Measurements from ENCODE around the gene BMPER. TPM values are rescaled to one million over a fixed set of nuclear protein-coding genes. Genes with fewer than 3 reads are reported as not detected.

The BMPER gene
- total and polyA plus RNA-seq, 8 donors, result 0.14 to 1.6 (median 0.46) TPM

GRCh38 chr7:33869176-33869575 lies 36.2 kb upstream of the BMPER start:
- ATAC-seq (no peak), DNase-seq (no peak), FAIRE-seq (no peak)
- no peaks in the 10 kb centered on the region for H3K4me1 ChIP-seq
- no peak overlapping the region for H3K27ac ChIP-seq
- intact Hi-C loops (cut with DNase I), result no loop called here
- H3K9me3 ChIP-seq, result no peaks in the 10 kb centered on the region
- no peaks in the 10 kb centered on the region for H3K36me3 ChIP-seq
- H3K4me3 ChIP-seq, result no peak overlapping the region
- 65 to 77% methylated on average over 5 of the region's 5 CpGs for WGBS, 2 donors
- no peaks in the 10 kb centered on the region for H3K27me3 ChIP-seq
- no peak for TF ChIP-seq CTCF (IDR thresholded peaks at IDR 0.05)

- no peak for DNase-seq
- no peaks in the 10 kb centered on the region for H3K9me3 ChIP-seq
- TF ChIP-seq CTCF (IDR thresholded peaks at IDR 0.05), result no peak
- no peaks in the 10 kb centered on the region for H3K27me3 ChIP-seq
- no peak overlapping the region for H3K27ac ChIP-seq
- H3K4me3 ChIP-seq, result no peak overlapping the region
- no peak for ATAC-seq
- H3K36me3 ChIP-seq, result no peaks in the 10 kb centered on the region
- intact Hi-C loops (cut with DNase I), result no loop called here
- no peaks in the 10 kb centered on the region for H3K4me1 ChIP-seq
- no peak for FAIRE-seq
- 80 to 90% methylated on average over 3 of the region's 3 CpGs for WGBS, 2 donors
Observed at GRCh38 chr7:33870120-33870519, 35.2 kb upstream of the BMPER start.

DNA sequence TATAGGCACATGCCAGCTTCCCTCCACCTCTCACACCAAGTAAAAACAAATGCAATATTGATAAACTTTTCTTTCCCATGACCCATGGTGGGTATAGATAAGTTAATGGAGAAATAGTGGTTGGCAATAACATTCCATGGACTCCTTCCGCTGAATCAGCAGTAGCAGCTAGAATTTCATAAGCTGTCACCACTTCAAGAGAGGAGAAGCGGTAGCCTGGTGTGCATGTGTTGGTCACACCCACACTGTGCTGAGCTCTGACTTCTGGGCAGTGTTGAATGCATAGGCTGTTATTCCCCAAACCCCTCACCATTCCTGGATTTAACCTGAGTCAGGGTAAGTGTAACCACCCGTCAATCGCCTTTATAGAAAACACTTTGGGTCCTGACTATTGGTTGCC lies 32.5 kb upstream of the BMPER start:
- no peak overlapping the region for H3K4me3 ChIP-seq
- no peaks in the 10 kb centered on the region for H3K36me3 ChIP-seq
- no peak overlapping the region for H3K27ac ChIP-seq
- intact Hi-C loops (cut with DNase I), result no loop called here
- no peak for TF ChIP-seq CTCF (IDR thresholded peaks at IDR 0.05)
- no peaks in the 10 kb centered on the region for H3K4me1 ChIP-seq
- no peaks in the 10 kb centered on the region for H3K27me3 ChIP-seq
- DNase-seq (no peak), FAIRE-seq (no peak), ATAC-seq (no peak)
- 66 to 70% methylated on average over 4 of the region's 4 CpGs for WGBS, 2 donors
- H3K9me3 ChIP-seq, result no peaks in the 10 kb centered on the region

DNA sequence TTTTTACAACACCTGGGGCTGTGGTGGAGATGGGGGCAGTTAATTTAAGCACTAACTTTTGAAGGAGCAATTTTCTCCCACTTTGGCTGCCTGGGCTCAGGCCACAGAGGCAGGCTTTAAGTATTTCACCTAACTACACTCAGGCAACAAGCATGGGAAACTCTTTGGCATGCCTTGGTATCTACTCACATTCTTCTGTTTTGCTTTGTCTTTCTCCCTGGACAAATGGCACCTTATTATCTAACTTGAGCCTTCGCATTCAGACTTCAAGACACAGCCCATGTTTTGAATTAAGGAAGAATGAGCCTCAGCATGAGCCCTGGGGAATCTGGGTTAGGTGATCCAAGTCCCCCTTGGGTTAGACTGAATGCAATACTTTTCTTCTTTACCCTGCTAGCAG lies 31.8 kb upstream of the BMPER start:
- no peak overlapping the region for H3K4me3 ChIP-seq
- intact Hi-C loops (cut with DNase I), result no loop called here
- no peak for FAIRE-seq
- H3K27me3 ChIP-seq, result no peaks in the 10 kb centered on the region
- no peak for TF ChIP-seq CTCF (IDR thresholded peaks at IDR 0.05)
- 81 to 92% methylated on average over 1 of the region's 1 CpG for WGBS, 2 donors
- no peak for ATAC-seq
- no peak for DNase-seq
- H3K9me3 ChIP-seq, result no peaks in the 10 kb centered on the region
- H3K4me1 ChIP-seq, result no peaks in the 10 kb centered on the region
- no peaks in the 10 kb centered on the region for H3K36me3 ChIP-seq
- no peak overlapping the region for H3K27ac ChIP-seq

DNA sequence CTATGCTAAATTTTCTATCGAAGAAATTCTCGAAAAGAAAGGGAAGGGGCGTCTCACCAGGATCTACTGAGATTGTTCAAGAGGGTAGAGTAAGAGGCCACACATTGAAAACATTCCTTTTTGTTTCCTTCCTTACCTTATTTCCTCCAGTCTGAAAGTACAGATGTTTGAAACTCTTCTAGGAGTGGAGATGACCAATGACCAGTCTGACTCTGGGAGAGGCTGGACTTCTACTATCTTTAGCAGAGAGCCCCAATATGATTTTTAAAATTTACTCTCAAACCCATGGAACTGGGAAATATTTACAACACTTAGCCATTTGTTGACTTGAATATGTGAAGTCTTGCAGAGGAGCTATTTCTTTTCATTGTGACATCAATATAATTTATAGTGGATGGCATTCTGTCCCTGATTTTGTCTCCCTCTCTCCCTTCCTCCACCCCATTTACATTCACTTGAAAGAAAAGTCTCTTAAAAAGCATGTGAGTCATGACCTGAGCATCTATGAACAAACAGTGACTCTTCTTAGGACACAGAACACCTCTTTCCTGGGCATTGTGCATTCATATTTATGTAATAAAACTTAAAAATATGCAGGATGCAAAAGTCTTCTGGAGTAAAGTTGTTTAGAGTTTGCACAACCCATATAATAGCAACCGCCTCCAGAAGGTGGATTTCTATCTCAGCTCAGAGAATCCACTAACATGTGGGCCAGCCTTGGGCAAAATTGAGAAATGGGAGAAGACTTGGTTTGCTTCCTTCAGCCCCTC lies 31.2 kb upstream of the BMPER start:
- ATAC-seq, result no peak
- no peak for TF ChIP-seq CTCF (IDR thresholded peaks at IDR 0.05)
- Histone ChIP-seq H3K4me1 (no peaks in the 10 kb centered on the region), H3K27ac (no peak overlapping the region), H3K27me3 (no peaks in the 10 kb centered on the region), H3K36me3 (no peaks in the 10 kb centered on the region), H3K9me3 (no peaks in the 10 kb centered on the region), H3K4me3 (no peak overlapping the region)
- intact Hi-C loops (cut with DNase I), result no loop called here
- no peak for FAIRE-seq
- DNase-seq, result no peak
- 55 to 66% methylated on average over 4 of the region's 4 CpGs for WGBS, 2 donors
